Mammary epithelial cell (primary cell): ENCODE data around the gene KLK14.

Experiments used
- CTCF ChIP-seq, 2 donors: IDR thresholded peaks in 1 of 2; conservative IDR thresholded peaks in 1 of 2; 2 replicates each; pipeline ENCODE4 v1.5.1; 2011 to 2012; ENCODE audit warnings: inconsistent platforms in 2 of 2, low read length in 2 of 2, mild to moderate bottlenecking in 2 of 2, control low read depth in 1 of 2, low read depth in 1 of 2; ENCODE audit not compliant: insufficient read depth in 1 of 2; ENCODE audit errors: extremely low read depth in 1 of 2
- EZH2 ChIP-seq: IDR thresholded peaks from 2 replicates; pipeline ENCODE4 v1.6.1; 2012; ENCODE audit warnings: low read length, inconsistent platforms, borderline replicate concordance

GRCh38 chr19:51116736-51117286, 34.1 kb upstream of the KLK14 start:
- TF ChIP-seq EZH2 (no peak), CTCF (conservative IDR thresholded peaks at IDR 0.05 in 1 of 2, IDR thresholded peaks at IDR 0.05 in 1 of 2; ENCODE audit: extremely low read depth in 1 of 2, insufficient read depth in 1 of 2, low read depth in 1 of 2, low read length in 2 of 2) (no peak)
